Neural progenitor cell (in vitro differentiated cells): Measurements from ENCODE around the gene SC5D. TPM values are rescaled to one million over a fixed set of nuclear protein-coding genes. Genes with fewer than 3 reads are reported as not detected.

ENCODE experiments used
- DNase-seq: peaks from one replicate; pipeline ENCODE4 v3.0.0-alpha.2; 2016; ENCODE audit warnings: low spot score
- H2AFZ ChIP-seq: fragments of 200-600 bp; sonication (generic); replicated peaks from 2 replicates; pipeline ENCODE4 v1.6.1; 2016; ENCODE audit warnings: antibody characterized with exemption
- H3F3A ChIP-seq: fragments of 200-600 bp; sonication (generic); 2 replicates; pipeline ENCODE4 v1.6.1; 2016; ENCODE audit warnings: antibody characterized with exemption, low read depth
- H3K27ac ChIP-seq: fragments of 200-600 bp; sonication (generic); 2 replicates; pipeline ENCODE4 v1.5.1; 2016; ENCODE audit warnings: mild to moderate bottlenecking
- H3K27me3 ChIP-seq: fragments of 200-600 bp; sonication (generic); 2 replicates; pipeline ENCODE4 v1.6.1; 2016; ENCODE audit warnings: mild to moderate bottlenecking, moderate library complexity
- H3K36me3 ChIP-seq: fragments of 200-600 bp; sonication (generic); 2 replicates; pipeline ENCODE4 v1.5.1; 2016
- H3K4me1 ChIP-seq: fragments of 200-600 bp; sonication (generic); 2 replicates; pipeline ENCODE4 v1.6.1; 2016; ENCODE audit warnings: mixed run types
- H3K4me2 ChIP-seq: fragments of 200-600 bp; sonication (generic); 2 replicates; pipeline ENCODE4 v1.6.1; 2016
- H3K4me3 ChIP-seq: fragments of 200-600 bp; sonication (generic); 2 replicates; pipeline ENCODE4 v1.5.1; 2016
- H3K79me2 ChIP-seq: fragments of 200-600 bp; sonication (generic); 2 replicates; pipeline ENCODE4 v1.6.1; 2016; ENCODE audit warnings: low read depth
- H3K9ac ChIP-seq: fragments of 200-600 bp; sonication (generic); 2 replicates; pipeline ENCODE4 v1.6.1; 2016
- H3K9me3 ChIP-seq: fragments of 200-600 bp; sonication (generic); 2 replicates; pipeline ENCODE4 v1.5.1; 2016; ENCODE audit warnings: low read depth
- H4K20me1 ChIP-seq: fragments of 200-600 bp; sonication (generic); 2 replicates; pipeline ENCODE4 v1.6.1; 2016; ENCODE audit warnings: low read depth
- H3K27ac Mint-ChIP-seq: 3 replicates; pipeline ENCODE4 v1.8.0; 2021; ENCODE audit warnings: mixed read lengths
- H3K27me3 Mint-ChIP-seq: 2 replicates; pipeline ENCODE4 v1.8.0; 2022; ENCODE audit warnings: low read depth, mild to moderate bottlenecking, inconsistent platforms, moderate library complexity, mixed read lengths; ENCODE audit not compliant: insufficient read depth
- H3K36me3 Mint-ChIP-seq: 3 replicates; pipeline ENCODE4 v1.8.0; 2021; ENCODE audit warnings: mixed read lengths
- H3K4me1 Mint-ChIP-seq: 3 replicates; pipeline ENCODE4 v1.8.0; 2021; ENCODE audit warnings: mixed read lengths
- H3K4me3 Mint-ChIP-seq: 3 replicates; pipeline ENCODE4 v1.8.0; 2021; ENCODE audit warnings: mild to moderate bottlenecking, moderate library complexity, mixed read lengths
- H3K9me3 Mint-ChIP-seq: 3 replicates; pipeline ENCODE4 v1.8.0; 2020; ENCODE audit warnings: mixed read lengths
- EZH2 ChIP-seq: fragments of 200-600 bp; sonication (generic); IDR thresholded peaks from 2 replicates; pipeline ENCODE4 v1.6.1; 2017; ENCODE audit warnings: antibody characterized with exemption, mild to moderate bottlenecking, moderate library complexity
- EZH2phosphoT487 ChIP-seq: fragments of 200-600 bp; sonication (generic); IDR thresholded peaks from 2 replicates; pipeline ENCODE4 v1.6.1; 2017; ENCODE audit warnings: antibody characterized with exemption
- total RNA-seq: library from RNA; depleted of rRNA; stranded (reverse); fragments of >200 nt; gene quantifications from 2 replicates; pipeline ENCODE4 v1.2.3, GENCODE V29; 2015; ENCODE audit warnings: low replicate concordance
- TF ChIP-seq, protein P1 (sequence below): fragments of 200-600 bp; sonication (generic); IDR thresholded peaks from 2 replicates; pipeline ENCODE4 v1.5.1; 2017; ENCODE audit warnings: antibody characterized with exemption, mild to moderate bottlenecking

Gene SC5D
- total RNA-seq, 1 donor from 2014 or later = 80.7 TPM

DNA sequence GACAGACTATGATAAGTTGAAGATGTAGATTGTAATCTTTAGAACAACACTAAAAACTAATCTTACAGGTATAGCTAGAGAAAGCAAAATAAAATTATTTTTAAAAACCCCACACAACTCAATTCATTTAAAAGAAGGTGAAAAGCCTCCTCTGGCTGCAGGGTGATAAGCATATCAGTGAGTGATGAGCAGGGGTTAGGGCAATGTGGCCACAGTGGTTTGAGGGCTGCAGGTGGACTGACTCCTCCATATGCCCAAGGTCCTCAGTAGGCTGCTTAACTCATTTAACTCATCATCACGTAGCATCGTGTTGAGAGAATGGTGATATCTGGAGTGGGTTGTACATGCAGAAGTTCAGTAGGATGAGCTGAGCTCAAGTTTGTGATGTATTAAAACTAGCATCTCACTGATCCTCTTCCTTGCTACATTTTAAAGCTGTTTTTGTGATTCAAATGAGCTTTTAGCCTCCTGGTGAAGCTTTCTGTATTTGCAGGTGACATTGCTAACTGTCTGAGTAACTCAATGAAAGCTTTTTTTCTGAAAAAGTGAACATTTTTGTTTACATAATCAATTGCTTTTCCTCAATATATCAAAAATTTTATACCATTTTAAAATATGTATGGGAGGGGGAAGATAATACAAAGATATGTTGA lies 37.0 kb upstream of the SC5D start:
- Histone ChIP-seq H3K27ac (no peak overlapping the region), H3K79me2 (no peaks in the 10 kb centered on the region)
- peaks cover 10% of the 10 kb centered on the region for H3K9me3 Mint-ChIP-seq

DNA sequence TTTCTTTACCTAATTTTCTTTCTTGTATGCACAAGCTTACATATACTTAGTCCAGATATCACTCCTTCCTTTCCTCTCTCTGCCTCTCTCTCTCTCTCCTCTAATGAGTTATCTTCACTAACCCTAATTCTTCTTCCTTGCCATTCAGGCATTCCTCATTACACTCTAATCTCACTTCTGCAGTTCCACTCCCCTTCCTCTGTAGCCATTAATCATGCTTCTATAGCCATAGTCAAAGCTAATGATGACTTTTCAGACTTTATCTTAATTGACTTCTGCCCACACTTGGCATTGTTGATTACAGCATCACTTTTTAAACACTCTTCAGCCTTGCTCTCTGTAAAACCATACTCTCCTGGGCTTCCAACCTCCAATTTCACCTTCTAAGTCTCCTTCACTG lies 35.3 kb upstream of the SC5D start:
- H3K4me3 Mint-ChIP-seq = no peak overlapping the region
- H3K4me1 Mint-ChIP-seq = no peaks in the 10 kb centered on the region
- H3K27ac Mint-ChIP-seq = no peak overlapping the region
- Histone ChIP-seq H3K27me3 (no peaks in the 10 kb centered on the region), H3F3A (no peaks in the 10 kb centered on the region), H3K9me3 (no peaks in the 10 kb centered on the region), H3K36me3 (no peaks in the 10 kb centered on the region), H3K27ac (no peak overlapping the region), H3K4me2 (no peak overlapping the region), H3K9ac (no peak overlapping the region), H3K4me3 (no peak overlapping the region), H3K79me2 (no peaks in the 10 kb centered on the region), H2AFZ (no peak overlapping the region), H3K4me1 (peaks cover 8% of the 10 kb centered on the region), H4K20me1 (no peaks in the 10 kb centered on the region)
- no peak for DNase-seq
- peaks cover under 1% of the 10 kb centered on the region for H3K27me3 Mint-ChIP-seq
- no peaks in the 10 kb centered on the region for H3K36me3 Mint-ChIP-seq
- peaks cover 10% of the 10 kb centered on the region for H3K9me3 Mint-ChIP-seq
- TF ChIP-seq EZH2 = no peak
- no peak for TF ChIP-seq EZH2phosphoT487
- TF ChIP-seq, protein P1, sequence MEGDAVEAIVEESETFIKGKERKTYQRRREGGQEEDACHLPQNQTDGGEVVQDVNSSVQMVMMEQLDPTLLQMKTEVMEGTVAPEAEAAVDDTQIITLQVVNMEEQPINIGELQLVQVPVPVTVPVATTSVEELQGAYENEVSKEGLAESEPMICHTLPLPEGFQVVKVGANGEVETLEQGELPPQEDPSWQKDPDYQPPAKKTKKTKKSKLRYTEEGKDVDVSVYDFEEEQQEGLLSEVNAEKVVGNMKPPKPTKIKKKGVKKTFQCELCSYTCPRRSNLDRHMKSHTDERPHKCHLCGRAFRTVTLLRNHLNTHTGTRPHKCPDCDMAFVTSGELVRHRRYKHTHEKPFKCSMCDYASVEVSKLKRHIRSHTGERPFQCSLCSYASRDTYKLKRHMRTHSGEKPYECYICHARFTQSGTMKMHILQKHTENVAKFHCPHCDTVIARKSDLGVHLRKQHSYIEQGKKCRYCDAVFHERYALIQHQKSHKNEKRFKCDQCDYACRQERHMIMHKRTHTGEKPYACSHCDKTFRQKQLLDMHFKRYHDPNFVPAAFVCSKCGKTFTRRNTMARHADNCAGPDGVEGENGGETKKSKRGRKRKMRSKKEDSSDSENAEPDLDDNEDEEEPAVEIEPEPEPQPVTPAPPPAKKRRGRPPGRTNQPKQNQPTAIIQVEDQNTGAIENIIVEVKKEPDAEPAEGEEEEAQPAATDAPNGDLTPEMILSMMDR = no peak

More for the DNA sequence above, 37.0 kb upstream of the SC5D start:
- no peaks in the 10 kb centered on the region for H3K9me3 ChIP-seq
- no peak overlapping the region for H3K9ac ChIP-seq
- peaks cover 8% of the 10 kb centered on the region for H3K4me1 ChIP-seq
- no peaks in the 10 kb centered on the region for H3K36me3 ChIP-seq
- H3K4me3 ChIP-seq = no peak overlapping the region
- Mint-ChIP-seq H3K4me3 (no peak overlapping the region), H3K27ac (no peak overlapping the region), H3K36me3 (no peaks in the 10 kb centered on the region), H3K27me3 (peaks cover 2% of the 10 kb centered on the region), H3K4me1 (peaks cover under 1% of the 10 kb centered on the region)
- H4K20me1 ChIP-seq = no peaks in the 10 kb centered on the region
- TF ChIP-seq, protein P1 = no peak
- TF ChIP-seq EZH2 = no peak
- no peak for TF ChIP-seq EZH2phosphoT487
- no peaks in the 10 kb centered on the region for H3F3A ChIP-seq
- DNase-seq = no peak
- no peak overlapping the region for H2AFZ ChIP-seq
- H3K4me2 ChIP-seq = no peak overlapping the region
- no peaks in the 10 kb centered on the region for H3K27me3 ChIP-seq

DNA sequence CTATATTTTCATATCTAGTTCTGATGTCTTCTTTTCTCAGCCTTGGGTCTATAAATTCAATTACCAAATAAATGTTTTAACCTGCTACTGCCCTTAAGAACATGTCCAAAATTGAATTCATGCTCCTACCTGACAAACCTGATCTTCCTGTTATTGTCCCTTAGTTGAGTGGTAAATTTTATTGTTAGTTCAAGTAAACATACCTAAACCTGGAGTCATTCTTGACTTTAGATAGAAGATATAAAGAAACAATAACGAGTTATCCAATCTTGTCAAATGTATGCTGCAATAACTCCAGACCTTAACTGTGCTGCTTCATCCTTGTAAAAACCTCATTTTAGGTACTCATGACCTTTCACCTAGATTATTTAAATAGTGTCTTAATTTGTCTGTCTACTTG lies 34.6 kb upstream of the SC5D start:
- Mint-ChIP-seq H3K36me3 (no peaks in the 10 kb centered on the region), H3K9me3 (peaks cover 12% of the 10 kb centered on the region), H3K4me3 (no peak overlapping the region), H3K4me1 (no peaks in the 10 kb centered on the region), H3K27ac (no peak overlapping the region), H3K27me3 (no peaks in the 10 kb centered on the region)
- Histone ChIP-seq H2AFZ (no peak overlapping the region), H3K36me3 (no peaks in the 10 kb centered on the region), H3K79me2 (no peaks in the 10 kb centered on the region), H3K27ac (no peak overlapping the region), H3K27me3 (no peaks in the 10 kb centered on the region), H3K9me3 (no peaks in the 10 kb centered on the region), H3K4me1 (peaks cover 8% of the 10 kb centered on the region), H3K4me2 (no peak overlapping the region), H4K20me1 (no peaks in the 10 kb centered on the region), H3F3A (no peaks in the 10 kb centered on the region), H3K4me3 (no peak overlapping the region), H3K9ac (no peak overlapping the region)
- no peak for DNase-seq
- TF ChIP-seq, protein P1 = no peak
- TF ChIP-seq EZH2phosphoT487 (no peak), EZH2 (no peak)
